Right ventricle myocardium inferior (tissue), 1 donor: ENCODE data around the gene RNF41. TPM values are rescaled to one million over a fixed set of nuclear protein-coding genes. Genes with fewer than 3 reads are reported as not detected.

Source experiments
- ATAC-seq: fragments of 200-7000 bp; cut with Tn5 transposase; one replicate; pipeline ENCODE4 v1.9.1; 2020; ENCODE audit warnings: mild to moderate bottlenecking, moderate library complexity
- DNase-seq: peaks from one replicate; pipeline ENCODE4 v3.0.0; 2021; ENCODE audit errors: missing footprints
- intact Hi-C: fragments of 100-400 bp; cut with DNase I; formaldehyde crosslinking; loops from one replicate; pipeline ENCODE4 v1.11.0; 2022
- total RNA-seq: library from RNA; stranded (reverse); fragmentation: NEBNext Ultra II Directional; extraction: Animal tissue kit (Norgen Biotek cat#: 25700); gene quantifications from one replicate; pipeline ENCODE4 v1.2.1, GENCODE V29; 2021
- donor health status: DM: no; HTN: yes; CAD: no; lungs with severe emphysema.

Gene RNF41
- total RNA-seq, 1 donor from 2014 or later: 53.8 TPM

DNA sequence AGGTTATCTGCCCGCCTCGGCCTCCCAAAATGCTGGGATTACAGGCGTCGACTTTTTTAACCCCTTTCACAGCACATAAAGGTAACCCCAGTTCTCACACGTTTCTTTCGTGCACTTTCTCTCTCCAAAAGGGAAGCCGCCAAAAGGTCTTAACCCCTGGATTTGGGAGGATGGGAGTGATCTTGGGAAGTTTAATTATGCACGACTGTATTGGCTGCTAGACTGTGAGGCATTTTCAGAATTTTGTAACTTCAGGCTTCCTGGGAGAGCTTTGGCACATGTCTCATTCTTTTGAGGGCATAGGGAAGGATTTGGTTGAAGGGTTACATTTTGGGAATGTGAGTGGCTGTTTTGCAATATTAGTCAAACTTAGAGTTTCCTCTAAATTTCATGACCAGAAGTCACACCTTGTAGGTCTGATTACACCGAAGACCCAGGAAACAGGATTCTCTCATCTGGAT, 31.0 kb downstream of the RNF41 start:
- intact Hi-C loops: loop anchor here (1.0 kb wide), 1 partner anchor 274 kb away; no protein-coding TSS in a partner anchor
- DNase-seq (no peak), ATAC-seq (no peak)

- DNase-seq: peak; percentile 82
- peak; percentile 53 for ATAC-seq
- intact Hi-C loops: loop anchor here (1.0 to 2.0 kb wide), 4 partner anchors 31 to 451 kb away; partner anchors contain the start of gene MYL6
Observed at GRCh38 chr12:56189918-56190694, 31.6 kb downstream of the RNF41 start.

GRCh38 chr12:56189099-56189917, 32.4 kb downstream of the RNF41 start, which contains the start of gene SMARCC2:
SMARCC2 (minus strand) TSS chr12:56189483; CDS start chr12:56189461, 22 bp downstream.
- ATAC-seq (peak; percentile 89), DNase-seq (peak; percentile 90)
- intact Hi-C loops: loop anchor here (1.0 to 2.0 kb wide), 3 partner anchors 31 to 451 kb away; partner anchors contain the start of gene MYL6

- DNase-seq: no peak
- ATAC-seq: no peak
- intact Hi-C loops: loop anchor here (1.0 to 2.0 kb wide), 3 partner anchors 30 to 450 kb away; partner anchors contain the start of gene MYL6
Observed at GRCh38 chr12:56188778-56189098, 33.0 kb downstream of the RNF41 start.

GRCh38 chr12:56188131-56188777, 33.5 kb downstream of the RNF41 start:
- no peak for ATAC-seq
- intact Hi-C loops: loop anchor here (2.0 kb wide), 2 partner anchors 29 to 449 kb away; partner anchors contain the start of gene MYL6
- no peak for DNase-seq

DNA sequence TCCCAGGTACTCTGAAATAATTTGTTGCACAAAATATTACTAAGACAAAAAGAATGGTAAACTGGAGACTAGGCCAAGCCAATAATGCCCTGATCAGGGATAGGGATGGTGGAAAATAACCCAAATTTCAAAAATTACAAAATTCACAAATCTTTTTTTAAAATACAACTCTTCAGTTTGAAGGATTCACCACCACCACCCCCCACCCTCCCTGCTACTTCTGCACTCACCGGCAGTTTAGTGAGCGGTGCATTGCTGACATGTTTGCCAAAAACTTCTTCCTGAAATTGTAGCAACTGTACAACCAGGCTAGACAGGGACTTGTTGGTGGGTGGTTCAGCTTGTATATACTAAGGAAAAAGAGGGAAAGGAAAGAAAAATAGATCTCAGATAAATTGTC, 34.8 kb downstream of the RNF41 start:
- DNase-seq: no peak
- intact Hi-C loops: no loop called here
- no peak for ATAC-seq

DNA sequence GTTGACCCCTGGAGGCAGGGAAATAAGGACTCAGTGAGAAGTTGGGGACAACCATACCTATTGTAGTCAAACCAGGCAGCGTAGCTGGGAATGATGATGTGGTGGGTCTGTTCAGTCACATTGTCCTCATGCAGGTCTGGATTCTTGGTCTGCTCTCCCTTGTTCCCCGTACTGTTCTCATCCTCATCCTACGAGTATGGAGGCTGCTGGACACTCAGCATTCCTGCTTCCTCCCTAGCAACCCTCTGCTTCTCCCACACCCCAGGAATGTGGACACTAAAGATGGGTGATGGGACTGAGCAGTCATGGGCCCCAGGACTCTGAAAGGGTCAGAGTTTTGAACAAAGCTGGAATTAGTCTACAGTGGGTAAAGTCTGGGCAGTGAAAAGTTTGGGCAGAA, 43.4 kb downstream of the RNF41 start:
- ATAC-seq: no peak
- intact Hi-C loops: no loop called here
- no peak for DNase-seq

GRCh38 chr12:56172839-56173238, 48.9 kb downstream of the RNF41 start:
- intact Hi-C loops: no loop called here
- DNase-seq (no peak), ATAC-seq (peak; percentile 32)

- intact Hi-C loops: no loop called here
- ATAC-seq (no peak), DNase-seq (no peak)
Observed at GRCh38 chr12:56169229-56169759, 52.4 kb downstream of the RNF41 start.

DNA sequence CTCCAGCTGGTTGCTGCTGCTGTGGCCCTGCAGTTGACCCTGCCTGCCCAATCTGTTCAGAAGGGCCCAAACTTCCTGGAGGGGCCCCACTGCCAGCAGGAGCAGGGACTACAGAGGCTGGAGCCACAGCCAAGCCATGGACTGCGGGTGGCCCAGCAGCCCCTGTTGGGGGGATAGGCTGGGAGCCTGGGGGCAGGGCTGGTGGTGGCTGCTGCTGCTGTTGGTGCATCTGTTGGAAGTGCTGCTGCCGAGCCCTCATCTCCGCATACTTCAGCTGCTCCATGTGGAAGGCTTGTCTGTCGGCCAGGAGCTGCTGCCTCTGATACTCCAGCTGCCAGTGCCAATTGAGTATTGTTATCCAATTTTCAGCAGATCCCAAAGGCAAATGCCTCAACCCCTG, 56.4 kb downstream of the RNF41 start:
- ATAC-seq: peak; percentile 15
- no peak for DNase-seq
- intact Hi-C loops: no loop called here

- DNase-seq: no peak
- intact Hi-C loops: no loop called here
- no peak for ATAC-seq
Observed at GRCh38 chr12:56164345-56164729, 57.4 kb downstream of the RNF41 start.

DNA sequence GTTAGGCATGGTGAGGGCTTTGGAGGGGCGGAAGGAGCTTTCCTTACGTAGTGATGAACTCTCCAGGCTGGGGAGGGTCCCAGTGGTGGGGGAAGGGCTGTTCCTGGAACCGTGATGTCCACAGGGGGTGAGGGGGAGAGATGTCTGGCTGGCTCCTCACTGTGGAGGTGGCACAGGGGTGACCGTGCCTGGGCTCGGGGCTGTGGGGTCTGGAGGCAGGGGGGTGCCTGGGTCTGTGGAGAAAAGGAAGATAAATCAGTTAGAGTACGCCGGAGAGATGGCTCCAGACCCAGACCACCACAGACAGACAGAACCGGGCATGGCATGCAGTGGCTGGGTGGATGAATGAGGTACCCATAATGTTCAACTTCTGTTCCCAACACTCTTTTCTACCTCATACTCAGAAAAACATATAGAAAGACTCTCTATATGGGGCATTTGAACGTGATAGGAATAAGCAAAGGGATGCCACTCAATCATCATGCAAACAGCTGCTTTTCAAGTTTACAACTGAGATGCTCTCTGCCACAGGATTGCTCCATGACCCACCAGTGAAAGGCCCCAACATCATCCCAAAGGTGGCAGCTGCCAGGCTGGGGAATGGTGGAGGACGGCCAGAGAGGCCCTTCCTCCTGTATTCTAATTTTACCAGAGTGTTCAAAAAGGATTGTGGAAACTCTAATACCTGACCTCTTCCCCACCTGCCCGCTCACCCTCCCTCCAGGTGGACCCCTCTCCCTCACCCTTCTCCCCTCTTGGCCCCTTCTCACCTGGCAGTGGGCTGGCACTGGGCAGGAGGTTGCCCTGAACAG, 58.0 kb downstream of the RNF41 start:
- no peak for DNase-seq
- no peak for ATAC-seq

DNA sequence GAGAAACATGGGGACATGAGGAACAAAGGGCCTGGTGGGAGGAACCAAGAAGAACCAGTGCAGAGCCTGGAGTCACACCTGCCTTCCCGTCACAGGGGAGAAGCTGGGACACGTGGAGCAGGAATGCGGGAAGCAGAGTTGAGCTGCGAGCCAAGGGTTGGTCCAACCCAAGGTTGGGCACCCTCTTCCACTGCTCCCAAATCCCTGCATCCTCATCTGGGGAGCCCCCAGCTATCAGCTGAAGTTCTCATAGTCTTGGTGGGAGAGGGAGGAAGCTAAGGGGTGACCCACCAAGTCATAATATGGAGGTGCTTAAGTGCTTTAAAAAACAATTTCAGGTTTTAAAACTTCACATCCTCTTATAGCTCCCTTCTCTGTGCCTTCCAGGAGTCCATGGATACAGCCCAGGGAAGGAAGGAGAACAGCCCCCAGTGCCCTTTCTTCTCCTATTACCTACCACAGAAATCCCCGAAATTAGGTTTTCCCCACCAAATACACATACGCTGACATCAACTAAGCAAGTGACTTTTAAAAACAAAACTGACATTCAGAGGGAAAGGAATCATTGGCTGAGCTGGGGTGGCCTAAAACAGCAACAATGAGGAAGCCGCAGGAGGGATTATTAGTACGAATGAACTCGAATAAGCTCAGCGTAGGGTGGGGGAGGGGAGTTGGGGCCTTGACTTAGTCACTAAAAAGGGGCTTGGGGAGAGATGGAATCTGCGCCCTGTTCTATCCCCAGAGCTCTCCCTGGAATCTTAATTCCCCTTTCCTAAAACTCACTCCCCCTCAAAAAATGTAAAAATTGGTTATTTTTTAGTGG, 59.0 kb downstream of the RNF41 start:
- no peak for ATAC-seq
- intact Hi-C loops: no loop called here
- DNase-seq: no peak

More for the DNA sequence above, 58.0 kb downstream of the RNF41 start:
- intact Hi-C loops: no loop called here

- ATAC-seq (no peak), DNase-seq (no peak)
- intact Hi-C loops: no loop called here
Observed at GRCh38 chr12:56161690-56162351, 59.9 kb downstream of the RNF41 start.

GRCh38 chr12:56160894-56161689, 60.6 kb downstream of the RNF41 start:
- DNase-seq (no peak), ATAC-seq (no peak)
- intact Hi-C loops: no loop called here

GRCh38 chr12:56160193-56160763, 61.4 kb downstream of the RNF41 start:
- DNase-seq: no peak

More at GRCh38 chr12:56160193-56160763, 61.4 kb downstream of the RNF41 start:
- intact Hi-C loops: no loop called here
- ATAC-seq: no peak
